HCT116 (cell line): ENCODE results near the gene DGKE.

ENCODE experiments used
- CBX3 ChIP-seq: IDR thresholded peaks from 2 replicates; pipeline ENCODE4 v1.6.1; 2012; ENCODE audit warnings: low read depth
- CTCF ChIP-seq, 3 experiments: fragments of 200-600 bp in 1 of 3; sonication (generic) in 1 of 3; IDR thresholded peaks in 2 of 3; conservative IDR thresholded peaks in 1 of 3; 2 replicates each; pipeline ENCODE4 v1.5.1; 2012 to 2017; ENCODE audit warnings: low read depth in 2 of 3, low read length in 2 of 3, antibody characterized with exemption in 1 of 3, borderline replicate concordance in 1 of 3, control low read depth in 1 of 3, mild to moderate bottlenecking in 1 of 3, mixed read lengths in 1 of 3, mixed run types in 1 of 3, moderate library complexity in 1 of 3; ENCODE audit not compliant: insufficient read depth in 1 of 3
- EGR1 ChIP-seq: IDR thresholded peaks from 2 replicates; pipeline ENCODE4 v1.6.1; 2012; ENCODE audit warnings: low read depth
- EZH2phosphoT487 ChIP-seq: fragments of 200-600 bp; IDR thresholded peaks from 2 replicates; pipeline ENCODE4 v1.6.1; 2018; ENCODE audit warnings: antibody characterized with exemption, borderline replicate concordance
- POLR2A ChIP-seq: IDR thresholded peaks from 2 replicates; pipeline ENCODE4 v1.7.0; 2011; ENCODE audit warnings: borderline replicate concordance; ENCODE audit not compliant: insufficient read depth, insufficient read length; ENCODE audit errors: extremely low read depth
- POLR2AphosphoS5 ChIP-seq: IDR thresholded peaks from 2 replicates; pipeline ENCODE4 v1.6.1; 2011; ENCODE audit warnings: mild to moderate bottlenecking, low read depth, low read length, moderate library complexity
- RAD21 ChIP-seq: IDR thresholded peaks from 2 replicates; pipeline ENCODE4 v1.6.1; 2012; ENCODE audit warnings: low read depth, mild to moderate bottlenecking
- SIN3A ChIP-seq: IDR thresholded peaks from 2 replicates; pipeline ENCODE4 v1.6.1; 2012; ENCODE audit warnings: low read depth
- SP1 ChIP-seq: IDR thresholded peaks from 2 replicates; pipeline ENCODE4 v1.6.1; 2012; ENCODE audit warnings: low read depth
- YY1 ChIP-seq: IDR thresholded peaks from 2 replicates; pipeline ENCODE4 v1.6.1; 2011; ENCODE audit warnings: low read length, low read depth, moderate library complexity, mild to moderate bottlenecking; ENCODE audit not compliant: insufficient replicate concordance; ENCODE audit errors: extremely low read depth
- TF ChIP-seq, protein P1 (sequence below): IDR thresholded peaks from 2 replicates; pipeline ENCODE4 v1.6.1; 2012; ENCODE audit warnings: low read depth

DNA sequence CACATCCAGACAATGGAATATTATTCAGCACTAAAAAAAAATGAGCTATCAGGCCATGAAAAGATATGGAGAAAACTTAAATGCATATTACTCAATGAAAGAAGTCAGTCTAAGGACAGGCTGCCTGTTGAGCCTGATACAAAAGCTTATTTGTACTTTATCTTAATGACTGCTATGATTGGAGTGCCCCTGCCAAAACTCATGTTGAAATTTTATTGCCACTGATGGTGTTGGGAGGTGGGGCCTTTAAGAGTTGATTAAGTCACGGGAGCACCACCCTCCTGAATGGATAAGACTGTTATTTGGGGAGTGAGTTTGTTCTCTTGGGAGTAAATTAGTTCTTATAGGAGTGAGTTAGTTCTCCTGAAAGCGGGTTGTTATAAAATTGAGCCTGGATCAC is 10.1 kb upstream of the DGKE start:
- no peak for TF ChIP-seq RAD21
- no peak for TF ChIP-seq POLR2A
- no peak for TF ChIP-seq CTCF (IDR thresholded peaks at IDR 0.05 in 2 of 3, conservative IDR thresholded peaks at IDR 0.05 in 1 of 3; ENCODE audit: borderline replicate concordance in 1 of 3, insufficient read depth in 1 of 3, low read depth in 2 of 3, low read length in 2 of 3)
- no peak for TF ChIP-seq EZH2phosphoT487
- TF ChIP-seq SIN3A, result no peak
- no peak for TF ChIP-seq SP1
- TF ChIP-seq CBX3, result no peak
- TF ChIP-seq, protein P1, sequence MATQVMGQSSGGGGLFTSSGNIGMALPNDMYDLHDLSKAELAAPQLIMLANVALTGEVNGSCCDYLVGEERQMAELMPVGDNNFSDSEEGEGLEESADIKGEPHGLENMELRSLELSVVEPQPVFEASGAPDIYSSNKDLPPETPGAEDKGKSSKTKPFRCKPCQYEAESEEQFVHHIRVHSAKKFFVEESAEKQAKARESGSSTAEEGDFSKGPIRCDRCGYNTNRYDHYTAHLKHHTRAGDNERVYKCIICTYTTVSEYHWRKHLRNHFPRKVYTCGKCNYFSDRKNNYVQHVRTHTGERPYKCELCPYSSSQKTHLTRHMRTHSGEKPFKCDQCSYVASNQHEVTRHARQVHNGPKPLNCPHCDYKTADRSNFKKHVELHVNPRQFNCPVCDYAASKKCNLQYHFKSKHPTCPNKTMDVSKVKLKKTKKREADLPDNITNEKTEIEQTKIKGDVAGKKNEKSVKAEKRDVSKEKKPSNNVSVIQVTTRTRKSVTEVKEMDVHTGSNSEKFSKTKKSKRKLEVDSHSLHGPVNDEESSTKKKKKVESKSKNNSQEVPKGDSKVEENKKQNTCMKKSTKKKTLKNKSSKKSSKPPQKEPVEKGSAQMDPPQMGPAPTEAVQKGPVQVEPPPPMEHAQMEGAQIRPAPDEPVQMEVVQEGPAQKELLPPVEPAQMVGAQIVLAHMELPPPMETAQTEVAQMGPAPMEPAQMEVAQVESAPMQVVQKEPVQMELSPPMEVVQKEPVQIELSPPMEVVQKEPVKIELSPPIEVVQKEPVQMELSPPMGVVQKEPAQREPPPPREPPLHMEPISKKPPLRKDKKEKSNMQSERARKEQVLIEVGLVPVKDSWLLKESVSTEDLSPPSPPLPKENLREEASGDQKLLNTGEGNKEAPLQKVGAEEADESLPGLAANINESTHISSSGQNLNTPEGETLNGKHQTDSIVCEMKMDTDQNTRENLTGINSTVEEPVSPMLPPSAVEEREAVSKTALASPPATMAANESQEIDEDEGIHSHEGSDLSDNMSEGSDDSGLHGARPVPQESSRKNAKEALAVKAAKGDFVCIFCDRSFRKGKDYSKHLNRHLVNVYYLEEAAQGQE, result no peak
- TF ChIP-seq YY1, result no peak
- no peak for TF ChIP-seq POLR2AphosphoS5
- no peak for TF ChIP-seq EGR1
